H1 (cell line): ENCODE data around the gene SEC14L5.

ENCODE experiments used
- CTCF ChIP-seq, 3 experiments: IDR thresholded peaks; 1 replicate in 2 of 3; 2 replicates in 1 of 3; pipeline versions ENCODE4 v1.5.1 to v1.6.1; 2011; ENCODE audit warnings: low read length in 3 of 3, mild to moderate bottlenecking in 3 of 3, inconsistent platforms in 2 of 3, low read depth in 1 of 3, moderate library complexity in 1 of 3; ENCODE audit not compliant: insufficient read depth in 1 of 3; ENCODE audit errors: control extremely low read depth in 1 of 3
- EP300 ChIP-seq, 2 experiments: IDR thresholded peaks; 1 replicate in 1 of 2; 2 replicates in 1 of 2; pipeline ENCODE4 v1.6.1; 2011 to 2012; ENCODE audit warnings: low read depth in 2 of 2, low read length in 2 of 2, mild to moderate bottlenecking in 2 of 2, borderline replicate concordance in 1 of 2, inconsistent platforms in 1 of 2, moderate library complexity in 1 of 2
- TCF12 ChIP-seq: IDR thresholded peaks from 2 replicates; pipeline ENCODE4 v1.6.1; 2011; ENCODE audit warnings: low read depth, mild to moderate bottlenecking, low read length

- TF ChIP-seq EP300 (IDR thresholded peaks at IDR 0.05; ENCODE audit: borderline replicate concordance in 1 of 2, low read depth in 2 of 2, low read length in 2 of 2) (no peak), CTCF (IDR thresholded peaks at IDR 0.05; ENCODE audit: control extremely low read depth in 1 of 3, insufficient read depth in 1 of 3, low read depth in 1 of 3, low read length in 3 of 3) (no peak), TCF12 (no peak)
Measured at GRCh38 chr16:4976611-4977145, 18.5 kb downstream of the SEC14L5 start.
